Mucosa of rectum (tissue), 2 donors: ENCODE data around the gene PLPPR1.

Experiments used
- H3K27ac ChIP-seq, 2 donors: one replicate each; pipeline ENCODE4 v1.7.0; 2013; ENCODE audit warnings: inconsistent platforms in 2 of 2, low read depth in 2 of 2, low read length in 2 of 2
- H3K27me3 ChIP-seq, 2 donors: one replicate each; pipeline ENCODE4 v1.7.0; 2013; ENCODE audit warnings: low read length in 2 of 2; ENCODE audit not compliant: control insufficient read depth in 2 of 2, insufficient read depth in 2 of 2
- H3K36me3 ChIP-seq, 2 donors: one replicate each; pipeline ENCODE4 v1.7.0; 2013; ENCODE audit warnings: low read length in 2 of 2; ENCODE audit not compliant: control insufficient read depth in 2 of 2, insufficient read depth in 2 of 2
- H3K4me1 ChIP-seq, 2 donors: one replicate each; pipeline ENCODE4 v1.7.0; 2013; ENCODE audit warnings: low read length in 2 of 2, mild to moderate bottlenecking in 1 of 2; ENCODE audit not compliant: control insufficient read depth in 2 of 2, insufficient read depth in 2 of 2
- H3K4me3 ChIP-seq, 2 donors: one replicate each; pipeline ENCODE4 v1.7.0; 2013; ENCODE audit warnings: low read length in 2 of 2
- H3K9ac ChIP-seq, 2 donors: one replicate each; pipeline ENCODE4 v1.7.0; 2013; ENCODE audit warnings: low read length in 2 of 2, low read depth in 1 of 2, mild to moderate bottlenecking in 1 of 2
- H3K9me3 ChIP-seq, 2 donors: one replicate each; pipeline ENCODE4 v1.7.0; 2013; ENCODE audit warnings: low read length in 2 of 2; ENCODE audit not compliant: control insufficient read depth in 2 of 2
- donor health status: healthy.
- donor health status: Normal muscosa, but diverticular disease.

Gene PLPPR1

GRCh38 chr9:101229606-101230005, 201.1 kb downstream of the PLPPR1 start:
- H3K9me3 ChIP-seq, result no peaks in the 10 kb centered on the region
- H3K4me3 ChIP-seq, result no peak overlapping the region
- H3K27me3 ChIP-seq, result no peaks in the 10 kb centered on the region
- H3K36me3 ChIP-seq, result no peaks in the 10 kb centered on the region
- H3K9ac ChIP-seq, result no peak overlapping the region
- no peak overlapping the region for H3K27ac ChIP-seq
- no peaks in the 10 kb centered on the region for H3K4me1 ChIP-seq

- Histone ChIP-seq H3K9ac (no peak overlapping the region), H3K4me3 (no peak overlapping the region), H3K9me3 (no peaks in the 10 kb centered on the region), H3K27me3 (no peaks in the 10 kb centered on the region), H3K36me3 (no peaks in the 10 kb centered on the region), H3K4me1 (no peaks in the 10 kb centered on the region), H3K27ac (no peak overlapping the region)
These were observed 204.0 kb downstream of the PLPPR1 start for GRCh38 chr9:101232405-101232977.

- no peaks in the 10 kb centered on the region for H3K9me3 ChIP-seq
- no peaks in the 10 kb centered on the region for H3K36me3 ChIP-seq
- no peaks in the 10 kb centered on the region for H3K4me1 ChIP-seq
- H3K27ac ChIP-seq, result no peak overlapping the region
- H3K4me3 ChIP-seq, result no peak overlapping the region
- no peak overlapping the region for H3K9ac ChIP-seq
- no peaks in the 10 kb centered on the region for H3K27me3 ChIP-seq
These were observed 206.8 kb downstream of the PLPPR1 start for GRCh38 chr9:101235105-101235866.

- H3K9ac ChIP-seq, result no peak overlapping the region
- H3K27me3 ChIP-seq, result no peaks in the 10 kb centered on the region
- H3K36me3 ChIP-seq, result no peaks in the 10 kb centered on the region
- H3K9me3 ChIP-seq, result no peaks in the 10 kb centered on the region
- no peak overlapping the region for H3K4me3 ChIP-seq
- no peaks in the 10 kb centered on the region for H3K4me1 ChIP-seq
- no peak overlapping the region for H3K27ac ChIP-seq
These were observed 214.1 kb downstream of the PLPPR1 start for GRCh38 chr9:101242651-101243050.

GRCh38 chr9:101246691-101247090, 218.2 kb downstream of the PLPPR1 start:
- Histone ChIP-seq H3K9me3 (no peaks in the 10 kb centered on the region), H3K27ac (no peak overlapping the region), H3K4me1 (no peaks in the 10 kb centered on the region), H3K4me3 (no peak overlapping the region), H3K27me3 (no peaks in the 10 kb centered on the region), H3K36me3 (no peaks in the 10 kb centered on the region), H3K9ac (no peak overlapping the region)

GRCh38 chr9:101247297-101247696, 218.8 kb downstream of the PLPPR1 start:
- Histone ChIP-seq H3K9ac (no peak overlapping the region), H3K9me3 (no peaks in the 10 kb centered on the region), H3K27ac (no peak overlapping the region), H3K27me3 (no peaks in the 10 kb centered on the region), H3K36me3 (no peaks in the 10 kb centered on the region), H3K4me1 (no peaks in the 10 kb centered on the region), H3K4me3 (no peak overlapping the region)

GRCh38 chr9:101254733-101255433, 226.4 kb downstream of the PLPPR1 start:
- Histone ChIP-seq H3K27ac (no peak overlapping the region), H3K9ac (no peak overlapping the region), H3K4me1 (no peaks in the 10 kb centered on the region), H3K36me3 (no peaks in the 10 kb centered on the region), H3K9me3 (no peaks in the 10 kb centered on the region), H3K27me3 (no peaks in the 10 kb centered on the region), H3K4me3 (no peak overlapping the region)

- Histone ChIP-seq H3K27me3 (no peaks in the 10 kb centered on the region), H3K27ac (no peak overlapping the region), H3K4me1 (no peaks in the 10 kb centered on the region), H3K9me3 (no peaks in the 10 kb centered on the region), H3K9ac (no peak overlapping the region), H3K4me3 (no peak overlapping the region), H3K36me3 (no peaks in the 10 kb centered on the region)
These were observed 236.2 kb downstream of the PLPPR1 start for GRCh38 chr9:101264727-101265126.

- Histone ChIP-seq H3K9me3 (no peaks in the 10 kb centered on the region), H3K9ac (no peak overlapping the region), H3K4me1 (no peaks in the 10 kb centered on the region), H3K27ac (no peak overlapping the region), H3K27me3 (no peaks in the 10 kb centered on the region), H3K4me3 (no peak overlapping the region), H3K36me3 (no peaks in the 10 kb centered on the region)
These were observed 236.7 kb downstream of the PLPPR1 start for GRCh38 chr9:101265261-101265660.

- H3K9me3 ChIP-seq, result no peaks in the 10 kb centered on the region
- no peak overlapping the region for H3K9ac ChIP-seq
- H3K36me3 ChIP-seq, result no peaks in the 10 kb centered on the region
- no peak overlapping the region for H3K4me3 ChIP-seq
- H3K27me3 ChIP-seq, result no peaks in the 10 kb centered on the region
- H3K27ac ChIP-seq, result no peak overlapping the region
- no peaks in the 10 kb centered on the region for H3K4me1 ChIP-seq
These were observed 239.9 kb downstream of the PLPPR1 start for GRCh38 chr9:101268426-101268825.
